Fibroblast of lung (primary cell): ENCODE measurements around the gene GOLGA8S.
"Not testable (repeated sequence)": the region's sequence is repeated elsewhere in the genome, so short reads cannot be mapped to it uniquely, and the experiment has no call there.

ENCODE experiments used
- EZH2 ChIP-seq: IDR thresholded peaks from 2 replicates; pipeline ENCODE4 v1.5.1; 2012; ENCODE audit warnings: low read length, control low read depth, mild to moderate bottlenecking; ENCODE audit errors: missing control alignments
- TF ChIP-seq, protein P1 (sequence below), 2 donors: IDR thresholded peaks in 1 of 2; conservative IDR thresholded peaks in 1 of 2; 1 replicate in 1 of 2; 2 replicates in 1 of 2; pipeline ENCODE4 v1.5.1; 2011 to 2012; ENCODE audit warnings: low read length in 2 of 2, control low read depth in 1 of 2, inconsistent platforms in 1 of 2, low read depth in 1 of 2, mild to moderate bottlenecking in 1 of 2

DNA sequence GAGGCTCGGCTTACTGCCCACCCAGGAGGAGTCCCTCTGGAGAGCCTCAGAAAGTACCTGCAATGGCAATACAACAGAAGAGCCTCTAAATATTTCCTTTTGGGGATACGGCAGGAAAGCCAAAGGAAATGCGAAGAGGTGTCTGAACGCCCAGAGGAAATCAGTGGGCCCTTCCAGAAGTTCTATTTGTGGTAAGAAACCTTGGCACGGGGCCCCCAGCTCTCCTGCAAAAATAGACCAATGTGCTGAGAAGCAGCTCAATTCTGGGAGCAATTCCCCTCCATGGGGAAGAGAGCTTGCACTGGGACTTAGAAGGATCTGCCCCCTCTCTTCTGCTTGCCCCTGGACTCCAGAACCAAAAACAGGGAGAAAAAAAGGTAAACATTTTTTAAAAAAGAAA lies 44.7 kb downstream of the GOLGA8S start:
- TF ChIP-seq, protein P1, sequence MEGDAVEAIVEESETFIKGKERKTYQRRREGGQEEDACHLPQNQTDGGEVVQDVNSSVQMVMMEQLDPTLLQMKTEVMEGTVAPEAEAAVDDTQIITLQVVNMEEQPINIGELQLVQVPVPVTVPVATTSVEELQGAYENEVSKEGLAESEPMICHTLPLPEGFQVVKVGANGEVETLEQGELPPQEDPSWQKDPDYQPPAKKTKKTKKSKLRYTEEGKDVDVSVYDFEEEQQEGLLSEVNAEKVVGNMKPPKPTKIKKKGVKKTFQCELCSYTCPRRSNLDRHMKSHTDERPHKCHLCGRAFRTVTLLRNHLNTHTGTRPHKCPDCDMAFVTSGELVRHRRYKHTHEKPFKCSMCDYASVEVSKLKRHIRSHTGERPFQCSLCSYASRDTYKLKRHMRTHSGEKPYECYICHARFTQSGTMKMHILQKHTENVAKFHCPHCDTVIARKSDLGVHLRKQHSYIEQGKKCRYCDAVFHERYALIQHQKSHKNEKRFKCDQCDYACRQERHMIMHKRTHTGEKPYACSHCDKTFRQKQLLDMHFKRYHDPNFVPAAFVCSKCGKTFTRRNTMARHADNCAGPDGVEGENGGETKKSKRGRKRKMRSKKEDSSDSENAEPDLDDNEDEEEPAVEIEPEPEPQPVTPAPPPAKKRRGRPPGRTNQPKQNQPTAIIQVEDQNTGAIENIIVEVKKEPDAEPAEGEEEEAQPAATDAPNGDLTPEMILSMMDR (conservative IDR thresholded peaks at IDR 0.05 in 1 of 2, IDR thresholded peaks at IDR 0.05 in 1 of 2; ENCODE audit: low read depth in 1 of 2, low read length in 2 of 2) = not testable (repeated sequence)
- TF ChIP-seq EZH2 = not testable (repeated sequence)
